Endothelial cell of hepatic sinusoid (primary cell): ENCODE measurements around the gene C19orf81.
"Not testable (repeated sequence)": the region's sequence is repeated elsewhere in the genome, so short reads cannot be mapped to it uniquely, and the experiment has no call there.

Source experiments
- in situ Hi-C: cut with HindIII; loops from 2 replicates; pipeline ENCODE4 v1.10.0; 2017; ENCODE audit warnings: low sequenced_read_pairs

C19orf81 gene

DNA sequence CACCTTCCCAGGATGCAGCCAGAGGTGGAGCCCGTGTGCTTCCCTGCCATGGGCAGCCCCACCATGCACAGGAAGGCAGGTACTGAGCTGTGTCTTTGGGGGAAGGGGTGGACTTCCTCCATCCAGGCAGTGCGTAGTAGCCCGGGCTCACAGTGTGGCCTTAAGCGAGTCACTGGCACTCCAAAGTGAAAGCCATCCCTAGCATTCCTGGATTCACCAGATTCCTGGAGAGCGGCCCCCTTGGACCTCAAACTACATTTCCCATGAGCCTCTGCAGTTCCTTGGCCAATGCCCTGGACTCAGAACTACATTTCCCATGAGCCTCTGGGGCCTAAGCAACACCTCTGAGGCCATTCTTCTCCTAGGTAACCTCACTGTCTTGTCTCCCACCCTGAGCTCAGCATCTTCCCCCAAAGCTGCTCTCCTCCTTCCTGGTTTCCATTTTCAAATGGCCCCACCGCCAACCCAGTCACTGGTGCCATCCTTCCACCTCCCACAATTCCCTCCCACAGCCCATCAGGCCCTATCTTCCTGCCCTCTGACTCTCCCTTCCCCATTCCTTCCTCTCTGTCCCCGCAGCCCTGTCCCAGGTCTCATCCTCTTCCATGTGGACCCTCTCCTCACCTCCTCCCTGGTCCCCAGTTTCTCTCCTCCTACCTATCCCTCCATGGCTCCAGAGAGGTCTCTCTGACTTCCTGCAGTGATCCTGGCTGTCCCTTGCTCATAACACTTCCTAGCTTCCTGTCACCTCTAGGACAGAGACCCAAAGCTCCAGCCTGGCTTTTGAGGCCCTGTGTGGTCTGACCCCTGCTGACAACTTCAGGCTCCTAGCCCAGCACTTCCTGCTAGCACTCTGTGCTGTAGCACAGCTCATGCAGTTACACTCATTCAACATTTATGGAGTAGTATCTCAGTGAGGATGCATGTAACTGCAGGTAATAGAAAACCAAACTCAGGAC lies at the start of gene C19orf81:
Gene C19orf81, plus strand, starts transcription at position 13 of the 959 bp plus-strand sequence. Its CDS starts 0 bp downstream, at position 13.
- in situ Hi-C loops = no loop called here

DNA sequence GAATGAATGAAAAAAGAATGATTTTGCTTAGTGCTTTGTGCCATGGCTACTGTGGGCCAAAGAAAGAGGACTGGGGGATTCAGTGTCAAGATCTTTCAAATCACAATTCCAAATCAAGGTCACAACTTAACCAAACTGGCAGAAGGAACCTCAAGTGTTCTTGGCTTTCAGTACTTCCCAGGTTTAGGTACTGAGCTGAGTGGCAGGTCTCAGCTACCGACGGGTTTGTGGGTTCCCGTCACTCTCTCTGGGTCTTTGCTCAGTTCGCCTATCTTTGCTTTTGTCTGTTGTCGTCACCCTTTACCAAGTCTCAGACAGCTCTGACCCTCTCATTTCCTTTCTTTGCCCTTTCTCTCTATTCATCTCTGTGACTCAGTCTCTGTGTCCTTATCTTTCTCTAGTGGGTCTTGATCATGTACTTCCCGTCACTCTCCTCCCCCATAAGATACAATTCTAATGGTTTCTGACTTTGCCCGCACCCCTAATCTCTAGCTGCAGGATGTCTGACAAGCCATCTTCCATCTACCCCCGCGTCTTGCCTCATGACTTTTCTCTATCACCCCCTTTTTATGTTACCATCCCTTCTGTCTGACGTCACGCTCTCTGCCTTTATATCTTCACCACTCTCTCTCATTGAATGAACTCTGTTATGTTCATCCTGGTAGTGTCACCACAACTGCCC lies 47.7 kb upstream of the C19orf81 start:
- in situ Hi-C loops = no loop called here

DNA sequence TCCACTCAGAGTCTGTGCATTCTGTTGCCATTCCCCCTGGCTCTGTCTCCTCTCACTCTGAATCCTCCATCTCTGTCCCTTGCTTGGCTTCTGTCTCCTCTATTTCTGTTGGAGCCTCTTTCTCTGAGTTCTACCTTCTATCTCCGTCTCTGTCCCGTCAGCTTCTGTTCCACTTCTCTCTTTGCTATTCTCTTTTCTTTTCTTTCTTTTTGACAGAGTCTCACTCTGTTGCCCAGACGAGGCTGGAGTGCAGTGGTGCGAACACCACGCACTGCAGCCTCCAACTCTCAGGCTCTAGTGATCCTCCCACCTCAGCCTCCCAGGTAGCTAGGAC lies 47.2 kb upstream of the C19orf81 start:
- in situ Hi-C loops = no loop called here

DNA sequence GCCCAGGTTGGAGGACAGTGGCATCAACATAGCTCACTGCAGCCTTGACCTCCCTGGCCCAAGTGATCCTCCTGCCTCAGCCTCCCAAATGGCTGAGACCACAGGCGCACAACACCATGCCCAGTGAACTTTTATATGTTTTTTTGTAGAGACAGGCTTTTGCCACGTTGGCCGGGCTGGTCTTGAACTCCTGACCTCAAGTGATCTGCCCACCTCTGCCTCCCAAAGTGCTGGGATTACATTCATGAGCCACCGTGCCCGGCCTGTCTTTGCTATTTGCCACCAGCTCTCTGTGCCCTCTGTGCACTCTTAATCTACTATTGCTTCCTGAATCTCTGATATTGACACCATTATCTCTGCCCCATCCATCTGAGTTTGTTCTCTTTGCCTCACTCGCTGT lies 46.7 kb upstream of the C19orf81 start:
- in situ Hi-C loops = no loop called here

DNA sequence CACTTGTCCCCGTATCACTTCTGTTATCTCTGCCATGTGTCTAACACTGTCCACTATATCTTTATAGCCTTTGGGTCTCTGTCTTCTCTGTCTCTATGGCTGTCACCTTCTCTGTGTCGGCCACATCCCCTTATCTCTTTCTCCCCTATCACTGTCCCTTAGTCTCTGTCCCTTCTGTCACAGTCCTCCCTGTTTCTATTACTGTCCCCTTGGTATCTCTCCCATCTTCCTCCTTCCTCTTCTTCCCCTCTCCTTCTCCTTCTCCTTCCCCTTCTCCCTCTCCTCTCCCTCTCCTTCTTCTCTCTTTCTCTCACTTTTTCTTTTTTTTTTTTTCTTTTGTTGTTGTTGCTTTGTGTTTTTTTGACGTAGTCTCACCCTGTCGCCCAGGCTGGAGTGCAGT lies 46.3 kb upstream of the C19orf81 start:
- in situ Hi-C loops = no loop called here

DNA sequence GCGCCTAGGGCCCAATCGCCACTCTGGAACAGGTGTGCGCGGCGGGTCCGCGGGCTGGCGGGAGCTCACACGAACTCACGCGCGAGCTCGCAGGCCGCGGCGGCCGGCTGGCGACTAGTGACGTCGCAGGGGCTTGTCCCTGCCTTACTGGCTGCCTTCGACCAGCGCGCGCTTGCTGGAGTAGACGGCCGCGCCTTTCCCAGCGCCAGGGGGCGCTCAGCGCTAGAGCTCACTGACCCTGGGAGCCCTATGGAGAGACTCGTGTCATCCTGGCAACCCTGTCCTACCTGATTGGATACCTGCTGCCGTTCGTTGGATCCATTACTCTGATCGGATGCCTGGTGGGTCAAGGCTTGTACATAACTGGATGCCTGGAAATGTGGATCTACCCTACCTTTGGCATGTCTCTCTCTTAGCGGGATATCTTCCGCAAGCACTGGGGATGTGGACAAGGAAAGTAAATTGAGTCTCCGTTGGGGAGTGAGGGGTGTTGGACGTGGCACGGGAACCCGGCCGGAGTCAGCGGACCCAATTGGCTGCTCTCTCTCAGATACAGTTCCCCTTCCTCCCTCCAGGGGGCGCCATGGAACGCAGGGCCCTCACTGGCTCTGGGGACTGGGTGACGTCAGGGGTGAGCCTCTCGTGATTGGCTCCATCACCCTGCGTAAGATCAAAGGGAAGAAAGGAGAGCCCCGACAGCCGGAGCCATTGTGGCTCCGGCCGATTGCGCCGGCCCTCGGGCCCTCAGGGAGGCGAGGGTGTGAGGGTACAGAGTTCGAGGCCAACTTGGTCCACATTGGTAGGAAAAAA lies 44.8 kb upstream of the C19orf81 start:
- in situ Hi-C loops = not testable (repeated sequence)

DNA sequence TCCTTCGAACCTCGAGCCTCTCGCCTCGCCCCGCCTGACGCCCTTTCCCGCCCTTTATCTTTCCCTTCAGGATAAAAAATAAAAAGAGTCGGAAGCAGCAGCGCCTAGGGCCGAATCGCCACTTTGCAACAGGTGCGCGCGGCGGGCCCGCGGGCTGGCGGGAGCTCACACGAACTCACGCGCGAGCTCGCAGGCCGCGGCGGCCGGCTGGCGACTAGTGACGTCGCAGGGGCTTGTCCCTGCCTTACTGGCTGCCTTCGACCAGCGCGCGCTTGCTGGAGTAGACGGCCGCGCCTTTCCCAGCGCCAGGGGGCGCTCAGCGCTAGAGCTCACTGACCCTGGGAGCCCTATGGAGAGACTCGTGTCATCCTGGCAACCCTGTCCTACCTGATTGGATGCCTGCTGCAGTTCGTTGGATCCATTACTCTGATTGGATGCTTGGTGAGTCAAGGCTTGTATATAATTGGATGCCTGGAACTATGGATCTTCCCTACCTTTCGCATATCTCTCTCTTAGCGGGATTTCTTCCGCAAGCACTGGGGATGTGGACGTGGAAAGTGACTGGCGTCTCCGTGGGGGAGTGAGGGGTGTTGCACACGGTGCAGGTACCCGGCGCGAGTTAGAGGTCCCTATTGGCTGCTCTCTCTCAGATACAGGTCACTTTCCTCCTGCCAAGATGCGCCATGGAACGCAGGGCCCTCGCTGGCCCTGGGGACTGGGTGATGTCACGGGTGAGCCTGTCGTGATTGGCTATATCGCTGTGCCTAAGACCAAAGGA lies 43.0 kb upstream of the C19orf81 start:
- in situ Hi-C loops = not testable (repeated sequence)

DNA sequence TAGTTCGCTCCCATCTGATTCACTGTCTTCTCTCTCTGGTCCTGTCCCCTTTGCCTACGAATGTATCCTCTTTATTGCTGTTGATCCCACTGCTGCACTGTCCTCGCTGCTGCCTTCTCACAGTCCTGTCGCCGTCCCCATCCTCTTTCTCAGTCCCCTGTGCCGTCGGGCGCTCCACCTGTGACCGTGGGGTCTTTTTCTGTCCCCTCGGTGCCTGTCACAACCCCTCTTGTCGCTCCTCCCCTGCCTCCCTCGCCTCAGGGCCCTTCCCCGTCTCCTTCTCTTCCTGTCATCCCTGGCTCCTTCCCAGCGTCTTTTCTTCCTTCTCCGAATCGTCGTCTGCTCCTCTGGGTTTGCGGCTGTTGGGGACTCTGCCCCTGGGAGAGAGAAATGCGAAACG lies 41.9 kb upstream of the C19orf81 start:
- in situ Hi-C loops = no loop called here

DNA sequence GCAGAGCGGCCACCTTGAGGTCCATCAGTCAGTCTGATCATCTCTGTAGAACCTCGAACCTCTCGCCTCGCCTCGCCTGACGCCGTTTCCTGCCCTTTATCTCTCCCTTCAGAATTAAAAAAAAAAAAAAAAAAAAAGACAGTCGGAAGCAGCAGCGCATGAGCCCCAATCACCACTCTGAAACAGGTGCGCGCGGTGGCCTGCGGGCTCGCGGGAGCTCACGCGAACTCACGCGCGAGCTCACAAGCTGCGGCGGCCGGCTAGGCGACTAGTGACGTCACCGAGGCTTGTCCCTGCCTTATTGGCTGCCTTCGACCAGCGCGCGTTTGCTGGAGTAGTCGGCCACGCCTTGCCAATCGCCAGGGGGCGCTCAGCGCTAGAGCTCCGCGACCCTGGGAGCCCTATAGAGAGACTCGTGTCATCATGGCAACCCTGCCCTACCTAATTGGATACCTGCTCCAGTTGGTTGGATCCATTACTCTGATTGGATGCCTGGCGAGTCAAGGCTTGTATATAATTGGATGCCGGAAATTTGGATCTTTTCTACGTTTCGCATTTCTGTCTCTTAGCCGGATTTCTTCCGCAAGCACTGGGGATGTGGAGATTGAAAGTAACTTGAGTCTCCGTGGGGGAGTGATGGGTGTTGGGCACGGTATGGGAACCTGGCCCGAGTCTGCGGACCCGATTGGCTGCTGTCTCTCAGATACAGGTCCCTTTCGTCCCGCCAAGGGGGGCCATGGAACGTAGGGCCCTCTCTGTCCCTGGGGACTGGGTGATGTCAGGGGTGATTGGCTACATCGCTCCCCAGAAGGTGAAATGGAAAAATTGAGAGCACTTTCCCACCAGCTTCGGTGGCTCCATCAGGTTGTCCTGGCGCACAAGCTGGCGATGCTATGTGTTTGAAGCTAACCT lies 41.1 kb upstream of the C19orf81 start:
- in situ Hi-C loops = no loop called here

DNA sequence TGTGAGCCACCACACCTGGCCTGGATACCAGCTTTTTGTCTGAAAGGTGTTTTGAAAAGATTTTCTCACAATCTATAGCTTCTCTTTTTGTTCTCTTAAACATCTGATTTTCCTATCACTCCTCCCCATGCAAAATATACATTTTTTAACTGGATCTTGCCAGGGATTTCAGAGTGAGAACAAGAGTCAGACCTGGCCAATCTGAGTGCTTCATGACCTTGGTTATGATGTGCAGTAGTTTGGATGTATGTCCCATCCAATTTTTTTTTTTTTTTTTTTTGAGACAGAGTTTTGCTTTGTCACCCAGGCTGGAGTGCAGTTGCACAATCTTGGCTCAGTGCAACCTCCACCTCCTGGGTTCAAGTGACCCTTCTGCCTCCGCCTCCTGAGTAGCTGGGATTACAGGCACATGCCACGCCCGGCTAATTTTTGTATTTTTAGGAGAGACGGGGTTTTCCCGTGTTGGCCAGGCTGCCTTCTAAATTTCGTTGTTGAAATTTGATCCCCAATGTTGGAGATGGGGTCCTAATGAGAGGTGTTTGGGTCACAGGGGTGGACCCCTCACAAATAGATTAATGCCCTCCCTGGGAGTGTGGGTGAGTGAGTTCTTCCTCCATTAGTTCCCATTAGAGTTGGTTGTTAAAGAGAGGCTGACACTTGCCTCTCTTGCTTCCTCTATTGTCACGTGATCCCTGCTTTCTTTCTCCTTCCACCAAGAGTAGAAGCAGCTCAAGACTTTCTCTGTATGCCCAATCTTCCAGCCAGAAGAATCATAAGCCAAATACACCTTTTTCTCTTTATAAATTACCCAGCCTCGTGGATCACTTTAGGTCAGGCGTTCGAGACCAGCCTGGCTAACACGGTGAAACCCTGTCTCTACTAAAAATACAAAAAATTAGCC lies 36.5 kb upstream of the C19orf81 start:
- in situ Hi-C loops = not testable (repeated sequence)

DNA sequence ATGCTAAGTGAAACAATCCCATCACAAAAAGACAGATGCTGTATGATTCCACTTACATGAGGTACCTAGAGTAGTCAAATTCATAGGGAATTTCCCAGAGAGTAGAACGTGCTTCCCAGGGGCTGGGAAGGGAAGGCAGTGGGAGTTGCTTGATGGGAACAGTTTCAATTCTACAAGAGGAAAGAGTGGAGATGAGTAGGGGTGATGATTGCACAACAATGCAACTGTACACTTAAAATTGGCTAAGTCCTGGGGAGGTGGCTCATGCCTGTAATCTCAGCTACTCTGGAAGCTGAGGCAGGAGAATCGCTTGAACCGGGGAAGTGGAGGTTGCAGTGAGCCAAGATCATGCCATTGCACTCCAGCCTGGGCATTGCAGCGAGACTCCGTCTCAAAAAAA lies 30.9 kb upstream of the C19orf81 start:
- in situ Hi-C loops = not testable (repeated sequence)

DNA sequence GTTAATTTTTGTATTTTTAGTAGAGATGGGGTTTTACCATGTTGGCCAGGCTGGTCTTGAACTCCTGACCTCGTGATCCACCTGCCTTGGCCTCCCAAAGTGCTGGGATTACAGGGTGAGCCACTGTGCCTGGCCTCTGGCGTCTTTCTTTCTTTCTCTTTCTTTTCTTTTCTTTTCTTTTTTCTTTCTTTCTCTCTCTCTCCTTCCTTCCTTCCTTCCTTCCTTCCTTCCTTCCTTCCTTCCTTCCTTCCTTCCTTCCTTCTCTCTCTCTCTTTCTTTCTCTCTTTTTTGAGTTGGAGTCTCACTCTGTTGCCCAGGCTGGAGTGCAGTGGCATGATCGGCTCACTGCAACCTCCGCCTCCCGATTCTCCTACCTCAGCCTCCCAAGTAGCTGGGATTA lies 30.1 kb upstream of the C19orf81 start:
- in situ Hi-C loops = not testable (repeated sequence)

DNA sequence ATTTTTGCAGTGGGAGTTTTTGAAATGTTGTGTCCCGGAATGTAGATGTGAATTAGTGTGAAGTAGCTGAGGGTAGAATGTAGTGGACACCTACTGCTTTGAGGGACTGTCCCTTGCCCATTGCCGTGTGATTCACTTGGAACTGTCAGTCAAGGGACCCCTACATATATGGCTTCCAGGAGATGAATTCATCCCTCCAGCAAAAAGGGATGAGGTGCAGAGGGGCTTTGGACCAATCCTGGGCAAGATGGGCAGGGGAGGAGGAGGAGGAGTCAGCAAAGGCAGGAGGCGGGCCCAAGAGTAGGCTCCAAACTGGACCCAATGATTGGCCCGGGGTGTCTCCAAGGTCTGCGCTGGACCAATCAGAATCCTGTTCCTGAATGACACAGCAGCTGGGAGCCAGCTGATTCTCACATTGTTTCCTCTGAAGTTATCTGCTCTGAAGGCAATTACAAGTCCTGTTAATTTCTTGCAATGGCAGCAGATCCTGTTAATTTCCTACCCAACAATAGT lies 28.8 kb upstream of the C19orf81 start:
- in situ Hi-C loops = not testable (repeated sequence)

DNA sequence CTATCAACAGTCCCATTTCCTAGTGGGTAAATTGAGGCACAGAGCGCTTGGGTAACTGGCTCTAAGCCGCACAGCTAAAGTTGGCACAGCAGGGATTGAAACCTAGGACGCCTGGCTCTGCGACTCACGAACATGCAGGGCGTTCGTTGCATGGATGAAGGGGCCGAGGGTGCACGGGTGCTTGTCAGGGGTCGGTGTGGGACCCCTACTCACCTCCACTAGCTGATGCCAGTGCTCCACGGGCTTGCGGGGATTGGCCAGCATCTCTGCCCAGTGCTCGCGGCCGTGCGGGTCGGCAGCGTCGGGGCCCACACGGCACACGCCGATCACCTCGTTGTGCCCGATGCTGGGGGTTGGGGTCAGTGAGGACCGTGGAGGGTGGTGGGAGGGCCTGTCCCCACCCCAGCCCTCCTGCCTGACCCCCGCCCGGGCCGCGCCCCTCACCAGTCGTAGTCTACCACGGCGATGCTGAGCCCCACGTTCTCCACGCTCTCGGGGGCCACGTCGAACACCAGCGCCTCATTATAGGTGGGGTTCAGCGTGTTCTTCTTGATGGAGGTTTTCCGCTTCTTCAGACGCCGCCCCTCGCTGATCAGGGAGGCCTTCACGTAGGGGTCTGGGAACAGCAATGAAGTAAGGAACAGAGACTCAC lies 24.2 kb upstream of the C19orf81 start:
- in situ Hi-C loops = no loop called here

DNA sequence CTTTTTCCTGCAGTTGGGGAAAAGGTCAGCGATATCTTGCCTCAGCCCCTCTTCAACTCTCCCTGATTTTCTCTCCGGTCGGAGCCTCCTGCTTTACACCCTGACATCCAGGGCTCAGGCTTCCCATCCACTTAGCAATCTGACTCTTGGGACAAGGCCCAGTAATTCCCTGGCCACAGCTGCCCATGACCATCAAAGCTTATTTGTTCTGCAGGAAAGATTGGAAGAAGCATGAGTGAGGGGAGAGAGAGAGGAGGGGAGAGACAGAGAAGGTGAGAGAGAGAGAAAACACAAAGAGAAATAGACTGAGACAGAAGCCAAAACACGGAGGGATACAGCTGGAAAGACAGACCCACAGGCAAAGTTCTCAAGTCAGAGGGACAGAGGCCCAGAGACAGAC lies 23.2 kb upstream of the C19orf81 start:
- in situ Hi-C loops = no loop called here

DNA sequence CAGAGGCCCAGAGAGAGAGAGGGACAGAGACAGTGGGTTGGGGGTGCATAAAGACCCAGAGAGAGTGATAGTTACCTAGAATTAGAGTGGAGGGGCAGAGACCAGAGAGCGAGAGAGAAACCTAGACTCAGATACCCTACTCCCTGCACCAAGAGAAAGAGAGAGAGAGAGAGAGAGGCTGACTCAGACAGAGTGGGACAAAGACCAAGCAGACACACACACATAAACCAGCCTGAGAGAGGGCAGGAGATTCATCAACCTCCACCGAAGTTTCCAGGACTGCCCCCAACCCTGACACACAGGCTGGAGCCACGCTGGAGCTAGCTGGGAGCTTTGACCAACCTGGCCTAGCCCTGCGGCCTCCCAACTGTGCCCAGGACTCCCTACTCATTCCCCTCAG lies 22.4 kb upstream of the C19orf81 start:
- in situ Hi-C loops = no loop called here

DNA sequence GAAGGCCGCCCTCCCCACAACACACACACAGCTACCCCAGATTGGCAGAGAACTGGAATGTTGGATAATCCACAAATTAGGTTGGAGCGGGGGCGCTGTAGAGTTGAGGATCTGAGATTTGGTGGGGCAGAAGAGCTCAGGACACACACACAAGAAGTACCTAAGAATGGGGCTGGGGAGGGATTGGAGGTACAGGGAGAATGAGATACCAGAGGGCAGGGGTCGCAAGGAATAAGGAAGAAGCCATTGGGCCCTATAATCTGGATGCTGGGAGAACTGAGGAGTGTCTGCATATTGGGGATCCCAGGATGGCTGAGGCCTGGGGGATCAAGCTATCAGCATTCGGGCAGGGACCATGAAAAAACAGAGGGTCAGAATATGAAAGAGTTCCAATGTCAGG lies 21.1 kb upstream of the C19orf81 start:
- in situ Hi-C loops = no loop called here

DNA sequence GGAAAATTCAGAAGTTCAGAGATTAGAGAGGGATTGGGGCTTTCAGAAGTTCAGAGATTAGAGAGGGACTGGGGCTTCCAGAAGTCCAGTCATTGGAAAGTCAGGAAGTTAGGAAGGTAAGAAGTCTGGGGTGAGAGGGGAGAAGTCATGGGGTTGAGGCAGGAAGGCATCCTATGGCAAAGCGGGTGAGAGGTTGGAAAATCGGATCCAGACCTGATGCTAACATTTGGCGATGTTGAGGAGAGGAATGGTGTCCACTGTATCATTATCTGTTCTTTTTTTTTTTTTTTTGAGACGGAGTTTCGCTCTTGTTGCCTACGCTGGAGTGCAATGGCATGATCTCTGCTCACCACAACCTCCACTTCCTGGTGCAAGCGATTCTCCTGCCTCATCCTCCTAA lies 20.7 kb upstream of the C19orf81 start:
- in situ Hi-C loops = no loop called here
